AG04449 (cell line): ENCODE results near the gene HS6ST2.

Experiments used
- CTCF ChIA-PET: fragments of 350-600 bp; formaldehyde crosslinking; extraction: SDS; loops from one replicate; lab custom pipeline; 2021; ENCODE audit warnings: antibody characterized with exemption; lab: Yijun Ruan, JAX
- POLR2A ChIA-PET: fragments of 400-600, 350-600 bp; formaldehyde crosslinking; extraction: SDS; loops from one replicate; lab custom pipeline; 2020; ENCODE audit warnings: antibody characterized with exemption, inconsistent platforms; lab: Yijun Ruan, JAX
- DNase-seq: peaks from one replicate; pipeline ENCODE4 v3.0.0-alpha.2; 2010; ENCODE audit warnings: low read depth, low spot score
- H3K4me3 ChIP-seq: 2 replicates; pipeline ENCODE4 v1.5.1; 2011; ENCODE audit warnings: low read depth, mild to moderate bottlenecking, control low read depth, low read length
- TF ChIP-seq, protein P1 (sequence below): IDR thresholded peaks from one replicate; pipeline ENCODE4 v1.5.1; 2011; ENCODE audit warnings: mild to moderate bottlenecking, moderate library complexity, low read length, control low read depth, inconsistent platforms; ENCODE audit not compliant: insufficient read depth; ENCODE audit errors: missing control alignments

HS6ST2 gene

GRCh38 chrX:132858018-132858417 lies 100.4 kb downstream of the HS6ST2 start:
- CTCF ChIA-PET: no interaction called here
- DNase-seq: no peak
- no peak overlapping the region for H3K4me3 ChIP-seq
- POLR2A ChIA-PET: no interaction called here
- TF ChIP-seq, protein P1, sequence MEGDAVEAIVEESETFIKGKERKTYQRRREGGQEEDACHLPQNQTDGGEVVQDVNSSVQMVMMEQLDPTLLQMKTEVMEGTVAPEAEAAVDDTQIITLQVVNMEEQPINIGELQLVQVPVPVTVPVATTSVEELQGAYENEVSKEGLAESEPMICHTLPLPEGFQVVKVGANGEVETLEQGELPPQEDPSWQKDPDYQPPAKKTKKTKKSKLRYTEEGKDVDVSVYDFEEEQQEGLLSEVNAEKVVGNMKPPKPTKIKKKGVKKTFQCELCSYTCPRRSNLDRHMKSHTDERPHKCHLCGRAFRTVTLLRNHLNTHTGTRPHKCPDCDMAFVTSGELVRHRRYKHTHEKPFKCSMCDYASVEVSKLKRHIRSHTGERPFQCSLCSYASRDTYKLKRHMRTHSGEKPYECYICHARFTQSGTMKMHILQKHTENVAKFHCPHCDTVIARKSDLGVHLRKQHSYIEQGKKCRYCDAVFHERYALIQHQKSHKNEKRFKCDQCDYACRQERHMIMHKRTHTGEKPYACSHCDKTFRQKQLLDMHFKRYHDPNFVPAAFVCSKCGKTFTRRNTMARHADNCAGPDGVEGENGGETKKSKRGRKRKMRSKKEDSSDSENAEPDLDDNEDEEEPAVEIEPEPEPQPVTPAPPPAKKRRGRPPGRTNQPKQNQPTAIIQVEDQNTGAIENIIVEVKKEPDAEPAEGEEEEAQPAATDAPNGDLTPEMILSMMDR: no peak

GRCh38 chrX:132855780-132856341 lies 102.6 kb downstream of the HS6ST2 start:
- no peak for DNase-seq
- CTCF ChIA-PET: no interaction called here
- no peak overlapping the region for H3K4me3 ChIP-seq

DNA sequence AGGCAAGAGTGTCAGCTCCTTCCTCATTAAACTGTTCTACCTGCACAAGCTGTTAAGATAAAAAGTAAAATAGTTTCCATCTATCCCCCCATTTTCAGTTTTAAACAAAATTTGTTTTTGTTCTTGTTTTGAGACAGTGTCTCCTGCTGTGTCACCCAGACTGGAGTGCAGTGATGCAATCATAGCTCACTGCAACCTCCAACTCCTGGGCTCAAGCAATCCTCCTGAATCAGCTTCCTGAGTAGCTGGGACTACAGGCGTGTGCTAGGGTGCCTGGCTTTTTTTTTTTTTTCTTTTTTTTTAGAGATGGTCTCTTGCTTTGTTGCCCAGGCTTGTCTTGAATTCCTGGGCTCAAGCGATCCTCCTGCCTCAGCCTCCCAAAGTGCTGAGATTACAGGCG lies 105.4 kb downstream of the HS6ST2 start:
- POLR2A ChIA-PET: no interaction called here
- TF ChIP-seq, protein P1: no peak
- CTCF ChIA-PET: no interaction called here
- no peak for DNase-seq
- no peak overlapping the region for H3K4me3 ChIP-seq

More at GRCh38 chrX:132855780-132856341, 102.6 kb downstream of the HS6ST2 start:
- POLR2A ChIA-PET: no interaction called here
- TF ChIP-seq, protein P1: no peak

DNA sequence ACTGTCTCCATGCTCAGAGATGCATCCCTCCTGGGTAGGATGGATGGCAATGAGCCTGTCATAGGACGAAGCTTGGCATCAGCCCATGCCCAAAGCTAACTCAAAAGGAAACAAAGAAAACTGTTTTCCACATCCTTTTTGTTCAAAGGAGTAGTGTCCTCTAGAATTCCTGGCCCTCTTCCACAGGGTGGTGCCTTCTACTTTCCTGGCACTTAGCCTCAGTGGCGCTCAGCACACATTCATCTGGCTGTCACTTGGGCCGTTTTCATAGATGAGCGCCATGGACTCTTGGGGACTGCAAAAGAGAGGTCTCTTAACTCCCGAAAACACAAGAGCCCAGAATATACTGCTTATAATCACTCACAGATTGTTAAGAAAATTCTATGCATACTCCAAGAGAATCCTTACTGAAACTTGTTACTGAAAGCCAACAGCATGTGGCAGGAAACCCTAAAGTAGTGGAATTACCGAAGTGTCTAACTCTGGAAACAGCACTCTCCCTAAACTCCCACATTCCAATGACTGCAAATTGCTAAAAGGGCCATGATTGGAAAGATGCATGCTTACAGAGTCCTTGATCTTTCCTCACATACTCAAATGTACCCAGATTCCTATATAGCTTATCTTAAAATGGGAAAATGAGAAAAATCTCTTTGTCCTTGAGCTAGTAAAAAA lies 110.0 kb downstream of the HS6ST2 start:
- no peak for DNase-seq
- ChIA-PET CTCF (no interaction called here), POLR2A (no interaction called here)
- H3K4me3 ChIP-seq: no peak overlapping the region
- TF ChIP-seq, protein P1: no peak

- ChIA-PET CTCF (no interaction called here), POLR2A (no interaction called here)
- no peak for DNase-seq
- no peak overlapping the region for H3K4me3 ChIP-seq
- TF ChIP-seq, protein P1: no peak
Observed at GRCh38 chrX:132843363-132843762, 115.1 kb downstream of the HS6ST2 start.

GRCh38 chrX:132842460-132843238 lies 115.8 kb downstream of the HS6ST2 start:
- H3K4me3 ChIP-seq: no peak overlapping the region
- TF ChIP-seq, protein P1: no peak
- no peak for DNase-seq
- CTCF ChIA-PET: no interaction called here
- POLR2A ChIA-PET: no interaction called here
